Thoracic aorta (tissue), 2 donors: ENCODE measurements around the gene MEGF10. TPM values are rescaled to one million over a fixed set of nuclear protein-coding genes. Genes with fewer than 3 reads are reported as not detected.

Experiments used
- ATAC-seq: fragments of 150-250 bp; one replicate; pipeline ENCODE4 v1.8.0; 2017; ENCODE audit warnings: low read depth; ENCODE audit not compliant: insufficient number of reproducible peaks, low FRiP score
- DNase-seq: peaks from one replicate; pipeline ENCODE4 v3.0.0-alpha.2; 2020; ENCODE audit warnings: low spot score
- H3K27ac ChIP-seq, 2 donors: fragments of 200-600 bp; sonication (generic); 1 replicate in 1 of 2; 2 replicates in 1 of 2; pipeline ENCODE4 v1.5.1; 2016; ENCODE audit warnings: mild to moderate bottlenecking in 2 of 2, moderate library complexity in 2 of 2
- H3K27me3 ChIP-seq: fragments of 200-600 bp; sonication (generic); replicated peaks from 2 replicates; pipeline ENCODE4 v1.6.0; 2016; ENCODE audit warnings: mild to moderate bottlenecking; ENCODE audit not compliant: insufficient read depth
- H3K36me3 ChIP-seq: fragments of 200-600 bp; sonication (generic); one replicate; pipeline ENCODE4 v1.5.1; 2016
- H3K4me1 ChIP-seq, 2 donors: fragments of 200-600 bp; sonication (generic); 1 replicate in 1 of 2; 2 replicates in 1 of 2; pipeline versions ENCODE4 v1.5.1 to v1.6.0; 2016; ENCODE audit warnings: low read depth in 2 of 2, mild to moderate bottlenecking in 1 of 2; ENCODE audit not compliant: control insufficient read depth in 1 of 2
- H3K4me3 ChIP-seq: fragments of 200-600 bp; sonication (generic); 2 replicates; pipeline ENCODE4 v1.5.1; 2016; ENCODE audit warnings: mild to moderate bottlenecking
- H3K9me3 ChIP-seq: fragments of 200-600 bp; sonication (generic); 2 replicates; pipeline ENCODE4 v1.5.1; 2016
- CTCF ChIP-seq: fragments of 200-600 bp; sonication (generic); IDR thresholded peaks from one replicate; pipeline ENCODE4 v1.5.1; 2019; ENCODE audit warnings: antibody characterized with exemption
- total RNA-seq, 2 donors: library from RNA; depleted of rRNA; stranded (reverse); fragments of >200 nt; gene quantifications; one replicate each; pipeline versions ENCODE4 v1.1.0 to v1.2.3, GENCODE V29; 2016

Gene MEGF10
- total RNA-seq, 2 donors from 2014 or later: under 0.01 to 0.21 TPM

GRCh38 chr5:127426661-127427060 lies 136.1 kb downstream of the MEGF10 start:
- DNase-seq (no peak), ATAC-seq (no peak)
- TF ChIP-seq CTCF: no peak
- H3K27ac ChIP-seq: no peak overlapping the region
- H3K36me3 ChIP-seq: no peaks in the 10 kb centered on the region
- no peak overlapping the region for H3K4me3 ChIP-seq
- no peaks in the 10 kb centered on the region for H3K27me3 ChIP-seq
- no peaks in the 10 kb centered on the region for H3K9me3 ChIP-seq
- H3K4me1 ChIP-seq: no peaks in the 10 kb centered on the region

- DNase-seq (no peak), ATAC-seq (no peak)
- Histone ChIP-seq H3K36me3 (no peaks in the 10 kb centered on the region), H3K27me3 (no peaks in the 10 kb centered on the region), H3K4me1 (no peaks in the 10 kb centered on the region), H3K4me3 (no peak overlapping the region), H3K9me3 (no peaks in the 10 kb centered on the region), H3K27ac (no peak overlapping the region)
- TF ChIP-seq CTCF: no peak
These were observed 137.7 kb downstream of the MEGF10 start for GRCh38 chr5:127428276-127428675.

GRCh38 chr5:127428748-127429147 lies 138.2 kb downstream of the MEGF10 start:
- no peak overlapping the region for H3K4me3 ChIP-seq
- H3K36me3 ChIP-seq: no peaks in the 10 kb centered on the region
- no peak for DNase-seq
- no peaks in the 10 kb centered on the region for H3K4me1 ChIP-seq
- no peak for TF ChIP-seq CTCF
- ATAC-seq: no peak
- H3K27ac ChIP-seq: no peak overlapping the region
- no peaks in the 10 kb centered on the region for H3K27me3 ChIP-seq
- H3K9me3 ChIP-seq: no peaks in the 10 kb centered on the region

GRCh38 chr5:127429928-127430327 lies 139.3 kb downstream of the MEGF10 start:
- no peak for ATAC-seq
- no peak overlapping the region for H3K27ac ChIP-seq
- H3K36me3 ChIP-seq: no peaks in the 10 kb centered on the region
- no peak overlapping the region for H3K4me3 ChIP-seq
- no peak for DNase-seq
- no peaks in the 10 kb centered on the region for H3K9me3 ChIP-seq
- H3K4me1 ChIP-seq: no peaks in the 10 kb centered on the region
- TF ChIP-seq CTCF: no peak
- no peaks in the 10 kb centered on the region for H3K27me3 ChIP-seq

GRCh38 chr5:127430627-127431026 lies 140.0 kb downstream of the MEGF10 start:
- no peak for TF ChIP-seq CTCF
- DNase-seq (no peak), ATAC-seq (no peak)
- no peaks in the 10 kb centered on the region for H3K27me3 ChIP-seq
- H3K9me3 ChIP-seq: no peaks in the 10 kb centered on the region
- no peaks in the 10 kb centered on the region for H3K36me3 ChIP-seq
- no peak overlapping the region for H3K27ac ChIP-seq
- no peaks in the 10 kb centered on the region for H3K4me1 ChIP-seq
- no peak overlapping the region for H3K4me3 ChIP-seq
